HG02885 (cell line): ENCODE results near the gene SMIM35.

ENCODE experiments used
- ATAC-seq: cut with Tn5 transposase; IDR thresholded peaks from one replicate; pipeline ENCODE4 v1.9.1; 2021; ENCODE audit warnings: mild to moderate bottlenecking; ENCODE audit not compliant: unreplicated experiment, poor library complexity

SMIM35 gene

GRCh38 chr11:118060081-118060661 lies 26.6 kb downstream of the SMIM35 start:
- ATAC-seq = no peak

GRCh38 chr11:118059246-118059940 lies 27.4 kb downstream of the SMIM35 start:
- no peak for ATAC-seq

GRCh38 chr11:118058311-118059245 lies 28.2 kb downstream of the SMIM35 start:
- ATAC-seq = no peak

- no peak for ATAC-seq
Measured at GRCh38 chr11:118057251-118058145, 29.3 kb downstream of the SMIM35 start.

GRCh38 chr11:118056806-118057205 lies 30.0 kb downstream of the SMIM35 start:
- no peak for ATAC-seq

- ATAC-seq = no peak
Measured at GRCh38 chr11:118055966-118056365, 30.8 kb downstream of the SMIM35 start.

- no peak for ATAC-seq
Measured at GRCh38 chr11:118054712-118055640, 31.8 kb downstream of the SMIM35 start.

- no peak for ATAC-seq
Measured at GRCh38 chr11:118052581-118053206, 34.1 kb downstream of the SMIM35 start.

GRCh38 chr11:118051611-118052461 lies 34.9 kb downstream of the SMIM35 start:
- no peak for ATAC-seq

GRCh38 chr11:118051136-118051610 lies 35.6 kb downstream of the SMIM35 start:
- ATAC-seq = no peak

GRCh38 chr11:118050208-118050891 lies 36.4 kb downstream of the SMIM35 start:
- ATAC-seq = no peak

- ATAC-seq = no peak
Measured at GRCh38 chr11:118049771-118050170, 37.0 kb downstream of the SMIM35 start.

- ATAC-seq = no peak
Measured at GRCh38 chr11:118048472-118049370, 38.0 kb downstream of the SMIM35 start.

GRCh38 chr11:118047749-118048148 lies 39.0 kb downstream of the SMIM35 start:
- no peak for ATAC-seq

GRCh38 chr11:118046964-118047700 lies 39.6 kb downstream of the SMIM35 start:
- ATAC-seq = no peak
